Left ventricle myocardium inferior (tissue), 1 donor: ENCODE measurements around the gene EFEMP1. TPM values are rescaled to one million over a fixed set of nuclear protein-coding genes. Genes with fewer than 3 reads are reported as not detected.

ENCODE experiments used
- DNase-seq: peaks from one replicate; pipeline ENCODE4 v3.0.0-alpha.2; 2020
- H3K27ac ChIP-seq: fragments of 200-600 bp; replicated peaks from 2 replicates; pipeline ENCODE4 v1.8.0; 2021
- H3K27me3 ChIP-seq: fragments of 200-600 bp; 2 replicates; pipeline ENCODE4 v1.8.0; 2021; ENCODE audit warnings: low read depth
- H3K36me3 ChIP-seq: fragments of 200-600 bp; 2 replicates; pipeline ENCODE4 v1.8.0; 2021
- H3K4me1 ChIP-seq: fragments of 200-600 bp; 2 replicates; pipeline ENCODE4 v1.8.0; 2021
- H3K4me3 ChIP-seq: fragments of 200-600 bp; 2 replicates; pipeline ENCODE4 v1.8.0; 2021; ENCODE audit warnings: mild to moderate bottlenecking, moderate library complexity
- H3K9me3 ChIP-seq: fragments of 200-600 bp; replicated peaks from 2 replicates; pipeline ENCODE4 v1.8.0; 2021
- CTCF ChIP-seq: fragments of 200-600 bp; IDR thresholded peaks from 2 replicates; pipeline ENCODE4 v1.8.0; 2021; ENCODE audit warnings: antibody characterized with exemption, mild to moderate bottlenecking, borderline replicate concordance
- intact Hi-C: fragments of 100-400 bp; cut with micrococcal nuclease; formaldehyde crosslinking; loops from one replicate; pipeline ENCODE4 v1.11.0; 2022
- total RNA-seq: library from RNA; stranded (reverse); fragmentation: NEBNext Ultra II Directional; extraction: Animal tissue kit (Norgen Biotek cat#: 25700); gene quantifications from one replicate; pipeline ENCODE4 v1.2.1, GENCODE V29; 2021
- donor health status: DM: no; HTN: yes; CAD: no; lungs with severe emphysema.

Gene EFEMP1
- total RNA-seq, 1 donor from 2014 or later, result 72.3 TPM

GRCh38 chr2:55923982-55924321 is 370 bp upstream of the EFEMP1 start:
- Histone ChIP-seq H3K27me3 (peaks cover 63% of the 10 kb centered on the region), H3K9me3 (no peaks in the 10 kb centered on the region), H3K4me1 (peaks cover 22% of the 10 kb centered on the region), H3K36me3 (no peaks in the 10 kb centered on the region), H3K4me3 (peak overlapping the region; percentile 76), H3K27ac (peak overlapping the region; percentile 50)
- intact Hi-C loops, result no loop called here
- TF ChIP-seq CTCF, result no peak
- no peak for DNase-seq

- no peaks in the 10 kb centered on the region for H3K9me3 ChIP-seq
- no peak overlapping the region for H3K27ac ChIP-seq
- H3K36me3 ChIP-seq, result peaks cover 3% of the 10 kb centered on the region
- H3K4me3 ChIP-seq, result peak overlapping the region; percentile 76
- no peak for DNase-seq
- H3K27me3 ChIP-seq, result peaks cover 52% of the 10 kb centered on the region
- no peak for TF ChIP-seq CTCF
- peaks cover 22% of the 10 kb centered on the region for H3K4me1 ChIP-seq
- intact Hi-C loops, result no loop called here
These were observed 1.2 kb downstream of the EFEMP1 start for GRCh38 chr2:55922291-55922907.

GRCh38 chr2:55919574-55919973 is 4.0 kb downstream of the EFEMP1 start:
- Histone ChIP-seq H3K36me3 (peaks cover 12% of the 10 kb centered on the region), H3K9me3 (no peaks in the 10 kb centered on the region), H3K27ac (no peak overlapping the region), H3K4me3 (no peak overlapping the region), H3K27me3 (peaks cover 28% of the 10 kb centered on the region), H3K4me1 (peaks cover 22% of the 10 kb centered on the region)
- DNase-seq, result no peak
- no peak for TF ChIP-seq CTCF
- intact Hi-C loops, result no loop called here

GRCh38 chr2:55918856-55919255 is 4.7 kb downstream of the EFEMP1 start:
- Histone ChIP-seq H3K4me3 (no peak overlapping the region), H3K36me3 (peaks cover 12% of the 10 kb centered on the region), H3K27me3 (peaks cover 21% of the 10 kb centered on the region), H3K27ac (no peak overlapping the region), H3K9me3 (no peaks in the 10 kb centered on the region), H3K4me1 (peaks cover 16% of the 10 kb centered on the region)
- no peak for DNase-seq
- TF ChIP-seq CTCF, result no peak
- intact Hi-C loops, result no loop called here

GRCh38 chr2:55917713-55918390 is 5.7 kb downstream of the EFEMP1 start:
- no peaks in the 10 kb centered on the region for H3K9me3 ChIP-seq
- H3K4me3 ChIP-seq, result no peak overlapping the region
- peaks cover 6% of the 10 kb centered on the region for H3K4me1 ChIP-seq
- H3K27ac ChIP-seq, result no peak overlapping the region
- no peak for TF ChIP-seq CTCF
- intact Hi-C loops, result no loop called here
- peaks cover 11% of the 10 kb centered on the region for H3K27me3 ChIP-seq
- no peak for DNase-seq
- H3K36me3 ChIP-seq, result peaks cover 12% of the 10 kb centered on the region
